CD4-positive, alpha-beta T cell treated with Interleukin-17A for 4 hours (primary cell): Measurements from ENCODE around the gene ABHD11.

Source experiments
- DNase-seq: peaks from one replicate; pipeline ENCODE4 v3.0.0-alpha.2; 2020; ENCODE audit warnings: mixed read lengths

The ABHD11 gene

DNA sequence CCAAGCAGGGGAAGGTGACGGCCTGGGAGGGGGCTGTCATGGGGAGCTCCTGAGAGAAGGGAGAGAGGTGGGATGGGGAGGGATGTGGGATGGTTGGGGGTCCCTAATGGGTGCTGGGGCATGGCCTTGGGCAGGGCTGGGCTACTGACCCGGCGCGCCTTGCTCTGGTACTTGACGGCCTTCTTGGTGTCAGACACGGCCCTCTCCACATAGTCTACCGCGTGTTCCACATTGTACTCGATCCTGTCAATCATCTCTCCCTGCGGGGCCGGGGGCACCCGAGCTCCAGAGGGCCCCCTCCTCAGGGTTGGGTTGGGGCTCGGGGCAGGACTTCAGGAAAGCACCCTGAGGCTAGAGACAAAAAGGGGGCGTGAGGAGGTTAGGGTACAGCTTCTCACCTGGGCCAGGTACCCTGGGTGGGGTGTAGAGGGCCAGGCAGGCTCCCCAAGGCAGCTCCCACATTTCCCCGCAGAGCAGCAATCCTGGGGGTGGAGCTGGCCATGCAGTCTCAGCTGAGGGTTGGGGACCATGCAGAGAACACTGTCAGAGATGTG is 37.9 kb downstream of the ABHD11 start:
- DNase-seq, result no peak

DNA sequence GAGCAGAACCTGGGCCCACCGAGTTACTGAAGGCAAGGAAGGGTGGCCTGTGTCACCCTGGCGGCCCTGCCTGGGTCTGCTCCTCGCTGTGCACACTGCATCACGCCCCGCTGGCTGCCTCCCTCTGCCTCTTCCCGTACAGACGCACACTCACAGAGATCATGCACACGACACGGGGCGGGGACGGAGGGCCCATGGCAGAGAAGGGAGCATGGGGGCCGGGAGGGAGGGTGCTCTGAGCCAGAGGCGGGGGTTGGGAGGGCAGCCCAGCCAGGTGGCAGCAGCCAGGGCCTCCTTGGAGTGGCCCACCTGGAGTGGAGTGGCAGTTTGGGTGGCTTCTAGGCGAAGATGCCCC is 38.6 kb downstream of the ABHD11 start:
- DNase-seq, result no peak

DNA sequence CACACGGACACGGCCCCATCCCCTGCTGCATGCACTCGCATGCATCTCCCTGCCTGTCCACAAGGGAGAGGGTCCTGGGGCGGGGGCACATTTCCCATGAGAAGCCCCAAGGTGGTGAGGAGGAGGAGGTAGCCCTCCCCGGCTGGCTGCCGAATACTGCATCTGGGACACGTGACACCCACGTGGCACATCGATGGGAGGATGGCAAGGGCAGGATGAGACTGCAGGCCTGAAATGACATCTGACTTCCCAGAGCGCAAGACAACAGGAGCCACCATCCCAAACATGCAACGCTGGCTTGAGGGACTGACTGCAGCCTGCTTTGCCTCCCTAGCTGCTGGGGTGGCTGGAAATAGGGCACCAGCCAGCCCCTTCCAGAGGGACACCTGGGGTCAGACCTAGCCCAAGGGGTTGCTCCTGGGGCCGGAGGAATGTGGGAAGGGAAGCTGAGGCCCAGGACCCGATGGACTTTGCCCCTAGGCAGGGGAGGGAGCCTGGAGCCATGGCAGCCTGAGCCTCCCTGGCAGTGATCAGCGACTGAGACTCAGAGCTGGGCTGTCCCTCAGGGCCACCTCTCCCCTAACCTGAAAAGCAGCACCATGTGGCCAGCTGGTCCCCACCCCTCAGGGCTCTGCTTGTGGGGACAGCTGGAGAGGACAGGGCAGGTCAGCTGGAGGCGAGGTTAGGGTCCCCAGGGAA is 39.1 kb downstream of the ABHD11 start:
- DNase-seq, result no peak

DNA sequence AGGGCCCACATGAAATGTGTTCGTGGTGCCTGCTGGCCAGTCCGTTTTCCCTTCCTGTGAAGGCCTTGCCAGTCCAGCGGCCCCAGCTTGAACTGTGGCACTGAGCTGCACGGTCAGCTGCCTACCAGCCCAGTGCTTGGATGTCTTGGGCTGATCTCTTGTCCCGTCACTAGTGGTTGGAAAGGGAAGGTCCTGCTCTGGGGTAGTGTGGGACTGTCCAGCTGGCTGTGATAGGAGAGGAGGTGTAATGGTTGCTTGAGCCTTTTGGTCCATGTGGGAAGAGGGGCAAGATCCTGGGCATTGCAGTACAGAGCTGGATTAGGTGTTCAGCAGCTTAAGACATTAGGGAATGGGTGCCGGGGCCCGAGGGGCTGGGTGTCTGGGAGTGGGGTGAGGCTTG is 40.2 kb downstream of the ABHD11 start:
- no peak for DNase-seq

DNA sequence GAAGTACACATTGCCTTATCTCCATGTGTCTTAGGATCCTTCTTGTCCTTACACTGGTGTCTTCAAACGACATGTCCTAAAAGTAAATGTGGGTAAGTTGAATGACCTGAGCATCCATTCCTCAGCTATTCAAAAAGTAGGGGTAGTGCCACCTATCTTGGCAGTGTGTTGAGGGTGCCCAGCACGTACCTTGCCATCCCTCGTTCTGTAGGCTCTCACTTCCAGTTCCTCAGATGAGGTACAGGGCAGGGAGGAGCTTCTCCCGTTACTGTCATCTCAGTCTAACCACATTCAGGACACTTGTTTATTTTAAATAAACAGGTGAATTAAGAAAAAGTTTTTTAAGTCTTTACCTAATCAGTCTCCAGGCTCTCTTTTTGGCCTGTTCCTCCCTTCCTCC is 42.2 kb downstream of the ABHD11 start:
- no peak for DNase-seq

DNA sequence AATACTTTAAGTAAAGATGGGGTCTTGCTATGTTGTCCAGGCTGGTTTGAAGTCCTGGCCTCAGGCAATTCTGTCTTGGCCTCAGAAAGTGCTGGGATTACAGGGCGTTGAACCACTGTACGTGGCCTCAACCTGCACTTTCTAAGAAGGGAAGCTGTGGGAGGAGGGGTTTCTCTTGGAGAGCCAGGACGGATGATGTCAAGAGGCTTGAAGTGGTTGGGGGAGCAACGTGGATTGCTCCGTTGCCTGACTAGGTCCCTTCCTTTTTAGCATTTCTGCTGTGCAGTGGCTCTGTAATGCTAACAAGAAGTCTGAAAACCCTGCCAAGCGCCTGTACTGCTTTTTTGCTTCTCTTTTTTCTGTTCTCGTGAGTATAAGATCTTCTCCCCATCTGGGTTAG is 48.0 kb downstream of the ABHD11 start:
- no peak for DNase-seq

DNA sequence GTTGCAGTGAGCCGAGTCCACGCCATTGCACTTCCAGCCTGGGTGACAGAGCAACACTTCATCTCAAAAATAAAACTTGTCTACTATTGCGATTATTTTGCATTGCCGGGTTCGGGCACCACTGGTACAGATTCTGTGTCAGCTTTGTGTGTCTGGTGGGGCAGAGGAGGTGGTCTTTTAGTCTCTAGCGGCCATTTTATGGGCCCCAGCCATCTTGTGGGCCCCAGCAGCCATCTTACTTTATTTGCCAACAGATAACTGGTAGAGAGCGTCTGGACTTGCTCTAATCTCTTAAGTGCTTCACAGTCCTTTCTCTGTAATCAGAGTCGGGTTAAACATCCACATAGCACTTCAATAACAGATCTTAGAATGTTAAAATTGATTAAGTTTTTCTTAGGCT is 50.3 kb downstream of the ABHD11 start:
- no peak for DNase-seq
